Ishikawa (cell line): ENCODE results near the gene CALN1.

Source experiments
- CEBPB ChIP-seq: IDR thresholded peaks from 2 replicates; pipeline ENCODE4 v1.6.1; 2012
- EP300 ChIP-seq: IDR thresholded peaks from 2 replicates; pipeline ENCODE4 v1.6.1; 2012; ENCODE audit warnings: borderline replicate concordance
- FOXM1 ChIP-seq: IDR thresholded peaks from 2 replicates; pipeline ENCODE4 v1.6.1; 2012; ENCODE audit warnings: low read depth, borderline replicate concordance
- MAX ChIP-seq: IDR thresholded peaks from 2 replicates; pipeline ENCODE4 v1.6.1; 2012
- RAD21 ChIP-seq: IDR thresholded peaks from 2 replicates; pipeline ENCODE4 v1.6.1; 2012; ENCODE audit warnings: low read depth
- REST ChIP-seq: IDR thresholded peaks from 2 replicates; pipeline ENCODE4 v1.6.1; 2012; ENCODE audit warnings: low read depth, mild to moderate bottlenecking
- TAF1 ChIP-seq: IDR thresholded peaks from 2 replicates; pipeline ENCODE4 v1.6.1; 2012; ENCODE audit warnings: low read depth, mild to moderate bottlenecking
- TCF12 ChIP-seq: IDR thresholded peaks from 2 replicates; pipeline ENCODE4 v1.6.1; 2012; ENCODE audit warnings: low read depth
- TEAD4 ChIP-seq: IDR thresholded peaks from 2 replicates; pipeline ENCODE4 v1.6.1; 2012
- USF1 ChIP-seq: IDR thresholded peaks from 2 replicates; pipeline ENCODE4 v1.6.1; 2012
- YY1 ChIP-seq: IDR thresholded peaks from 2 replicates; pipeline ENCODE4 v1.6.1; 2012; ENCODE audit warnings: low read depth
- ZBTB7A ChIP-seq: IDR thresholded peaks from 2 replicates; pipeline ENCODE4 v1.6.1; 2012; ENCODE audit warnings: low read depth

- TF ChIP-seq RAD21 (no peak), TAF1 (no peak), ZBTB7A (no peak), MAX (no peak), EP300 (no peak), CEBPB (no peak), USF1 (no peak), YY1 (no peak), TEAD4 (no peak), REST (no peak), FOXM1 (no peak), TCF12 (no peak)
These were observed 554.8 kb downstream of the CALN1 start for GRCh38 chr7:71857338-71857737.
